Measurements from ENCODE around the gene GNG2.

The GNG2 gene

GRCh38 chr14:51950007-51950406 is 89.6 kb downstream of the GNG2 start:
- DNase-seq: no peak

- no peak for DNase-seq
Measured at GRCh38 chr14:51951656-51952055, 91.2 kb downstream of the GNG2 start.

- no peak for DNase-seq
Measured at GRCh38 chr14:51954031-51954430, 93.6 kb downstream of the GNG2 start.

GRCh38 chr14:51954657-51955056 is 94.2 kb downstream of the GNG2 start:
- DNase-seq: no peak

- DNase-seq: no peak
Measured at GRCh38 chr14:51957950-51958349, 97.5 kb downstream of the GNG2 start.

GRCh38 chr14:51959928-51960327 is 99.5 kb downstream of the GNG2 start:
- no peak for DNase-seq

GRCh38 chr14:51960866-51961265 is 100.5 kb downstream of the GNG2 start:
- no peak for DNase-seq

- DNase-seq: no peak
Measured at GRCh38 chr14:51962711-51963110, 102.3 kb downstream of the GNG2 start.

GRCh38 chr14:51963286-51963685 is 102.9 kb downstream of the GNG2 start:
- DNase-seq: no peak

GRCh38 chr14:51967521-51967920 is 107.1 kb downstream of the GNG2 start:
- DNase-seq: no peak

- no peak for DNase-seq
Measured at GRCh38 chr14:51969852-51970540, 109.6 kb downstream of the GNG2 start.

GRCh38 chr14:51972566-51972965 is 112.2 kb downstream of the GNG2 start:
- no peak for DNase-seq

GRCh38 chr14:51977075-51977474 is 116.7 kb downstream of the GNG2 start:
- no peak for DNase-seq

- no peak for DNase-seq
Measured at GRCh38 chr14:51978681-51979085, 118.3 kb downstream of the GNG2 start.

- peak; percentile 96 for DNase-seq
Measured at GRCh38 chr14:51979088-51979709, 118.8 kb downstream of the GNG2 start.

- no peak for DNase-seq
Measured at GRCh38 chr14:51981218-51981854, 120.9 kb downstream of the GNG2 start.

GRCh38 chr14:51988221-51988620 is 127.8 kb downstream of the GNG2 start:
- no peak for DNase-seq

- DNase-seq: peak; percentile 94
Measured at GRCh38 chr14:51989293-51990234, 129.2 kb downstream of the GNG2 start, which contains the start of gene RTRAF. Gene RTRAF (plus strand): TSS chr14:51989546. CDS start chr14:51989640, 94 bp downstream.

- no peak for DNase-seq
Measured at GRCh38 chr14:51990488-51990887, 130.1 kb downstream of the GNG2 start.

GRCh38 chr14:51993285-51993920 is 133.0 kb downstream of the GNG2 start:
- DNase-seq: no peak

- no peak for DNase-seq
Measured at GRCh38 chr14:51996148-51996746, 135.8 kb downstream of the GNG2 start.

GRCh38 chr14:51998348-51998747 is 137.9 kb downstream of the GNG2 start:
- DNase-seq: no peak
